Sigmoid colon (tissue), 4 donors: ENCODE data around the gene HS1BP3.

Experiments used
- CTCF ChIP-seq, 4 experiments: fragments of 450-650 bp in 3 of 4; fragments of 200-600 bp in 1 of 4; IDR thresholded peaks; one replicate each; pipeline ENCODE4 v1.5.1; 2016 to 2019; ENCODE audit warnings: antibody characterized with exemption in 4 of 4, mild to moderate bottlenecking in 3 of 4, moderate library complexity in 2 of 4
- POLR2A ChIP-seq, 2 donors: fragments of 450-650 bp; IDR thresholded peaks; one replicate each; pipeline ENCODE4 v1.6.1; 2016; ENCODE audit warnings: antibody characterized with exemption in 2 of 2, mild to moderate bottlenecking in 2 of 2, moderate library complexity in 2 of 2
- POLR2AphosphoS5 ChIP-seq, 4 donors: sonication (generic); formaldehyde crosslinking; IDR thresholded peaks; one replicate each; pipeline ENCODE4 v1.6.1; 2017; ENCODE audit warnings: antibody characterized with exemption in 4 of 4

GRCh38 chr2:20693317-20693716 is 42.4 kb upstream of the HS1BP3 start:
- TF ChIP-seq POLR2A (IDR thresholded peaks at IDR 0.05) (no peak), CTCF (IDR thresholded peaks at IDR 0.05) (no peak), POLR2AphosphoS5 (IDR thresholded peaks at IDR 0.05) (no peak)
